ENCODE data around the gene SALL1. TPM values are rescaled to one million over a fixed set of nuclear protein-coding genes. Genes with fewer than 3 reads are reported as not detected.

SALL1 gene
- total and polyA plus RNA-seq, 2 of the 8 experiments (the other 6 are each of a cell fraction or from before 2014, with no cell fraction given): 33.7 to 56.8 TPM

DNA sequence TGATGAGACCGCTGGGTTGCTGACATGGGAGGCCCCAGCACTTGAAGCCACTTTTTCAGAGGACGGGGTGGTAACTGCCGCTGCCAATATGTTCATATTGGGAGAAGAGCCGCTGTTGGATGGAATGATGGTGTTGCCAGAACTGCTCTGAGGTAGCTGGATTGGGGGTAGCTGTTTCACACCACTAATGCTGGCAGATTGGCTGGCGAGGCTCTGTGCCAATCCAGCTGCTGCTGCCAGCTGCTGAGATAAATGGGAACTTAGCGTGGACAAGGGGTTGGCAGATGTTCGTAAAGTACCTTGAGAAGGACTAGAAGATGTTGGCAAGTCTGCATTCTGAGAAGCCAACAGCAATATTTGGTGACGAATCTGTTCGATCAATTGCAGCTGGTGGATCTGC, 10.0 kb downstream of the SALL1 start (continued):
- TF ChIP-seq, protein P1, sequence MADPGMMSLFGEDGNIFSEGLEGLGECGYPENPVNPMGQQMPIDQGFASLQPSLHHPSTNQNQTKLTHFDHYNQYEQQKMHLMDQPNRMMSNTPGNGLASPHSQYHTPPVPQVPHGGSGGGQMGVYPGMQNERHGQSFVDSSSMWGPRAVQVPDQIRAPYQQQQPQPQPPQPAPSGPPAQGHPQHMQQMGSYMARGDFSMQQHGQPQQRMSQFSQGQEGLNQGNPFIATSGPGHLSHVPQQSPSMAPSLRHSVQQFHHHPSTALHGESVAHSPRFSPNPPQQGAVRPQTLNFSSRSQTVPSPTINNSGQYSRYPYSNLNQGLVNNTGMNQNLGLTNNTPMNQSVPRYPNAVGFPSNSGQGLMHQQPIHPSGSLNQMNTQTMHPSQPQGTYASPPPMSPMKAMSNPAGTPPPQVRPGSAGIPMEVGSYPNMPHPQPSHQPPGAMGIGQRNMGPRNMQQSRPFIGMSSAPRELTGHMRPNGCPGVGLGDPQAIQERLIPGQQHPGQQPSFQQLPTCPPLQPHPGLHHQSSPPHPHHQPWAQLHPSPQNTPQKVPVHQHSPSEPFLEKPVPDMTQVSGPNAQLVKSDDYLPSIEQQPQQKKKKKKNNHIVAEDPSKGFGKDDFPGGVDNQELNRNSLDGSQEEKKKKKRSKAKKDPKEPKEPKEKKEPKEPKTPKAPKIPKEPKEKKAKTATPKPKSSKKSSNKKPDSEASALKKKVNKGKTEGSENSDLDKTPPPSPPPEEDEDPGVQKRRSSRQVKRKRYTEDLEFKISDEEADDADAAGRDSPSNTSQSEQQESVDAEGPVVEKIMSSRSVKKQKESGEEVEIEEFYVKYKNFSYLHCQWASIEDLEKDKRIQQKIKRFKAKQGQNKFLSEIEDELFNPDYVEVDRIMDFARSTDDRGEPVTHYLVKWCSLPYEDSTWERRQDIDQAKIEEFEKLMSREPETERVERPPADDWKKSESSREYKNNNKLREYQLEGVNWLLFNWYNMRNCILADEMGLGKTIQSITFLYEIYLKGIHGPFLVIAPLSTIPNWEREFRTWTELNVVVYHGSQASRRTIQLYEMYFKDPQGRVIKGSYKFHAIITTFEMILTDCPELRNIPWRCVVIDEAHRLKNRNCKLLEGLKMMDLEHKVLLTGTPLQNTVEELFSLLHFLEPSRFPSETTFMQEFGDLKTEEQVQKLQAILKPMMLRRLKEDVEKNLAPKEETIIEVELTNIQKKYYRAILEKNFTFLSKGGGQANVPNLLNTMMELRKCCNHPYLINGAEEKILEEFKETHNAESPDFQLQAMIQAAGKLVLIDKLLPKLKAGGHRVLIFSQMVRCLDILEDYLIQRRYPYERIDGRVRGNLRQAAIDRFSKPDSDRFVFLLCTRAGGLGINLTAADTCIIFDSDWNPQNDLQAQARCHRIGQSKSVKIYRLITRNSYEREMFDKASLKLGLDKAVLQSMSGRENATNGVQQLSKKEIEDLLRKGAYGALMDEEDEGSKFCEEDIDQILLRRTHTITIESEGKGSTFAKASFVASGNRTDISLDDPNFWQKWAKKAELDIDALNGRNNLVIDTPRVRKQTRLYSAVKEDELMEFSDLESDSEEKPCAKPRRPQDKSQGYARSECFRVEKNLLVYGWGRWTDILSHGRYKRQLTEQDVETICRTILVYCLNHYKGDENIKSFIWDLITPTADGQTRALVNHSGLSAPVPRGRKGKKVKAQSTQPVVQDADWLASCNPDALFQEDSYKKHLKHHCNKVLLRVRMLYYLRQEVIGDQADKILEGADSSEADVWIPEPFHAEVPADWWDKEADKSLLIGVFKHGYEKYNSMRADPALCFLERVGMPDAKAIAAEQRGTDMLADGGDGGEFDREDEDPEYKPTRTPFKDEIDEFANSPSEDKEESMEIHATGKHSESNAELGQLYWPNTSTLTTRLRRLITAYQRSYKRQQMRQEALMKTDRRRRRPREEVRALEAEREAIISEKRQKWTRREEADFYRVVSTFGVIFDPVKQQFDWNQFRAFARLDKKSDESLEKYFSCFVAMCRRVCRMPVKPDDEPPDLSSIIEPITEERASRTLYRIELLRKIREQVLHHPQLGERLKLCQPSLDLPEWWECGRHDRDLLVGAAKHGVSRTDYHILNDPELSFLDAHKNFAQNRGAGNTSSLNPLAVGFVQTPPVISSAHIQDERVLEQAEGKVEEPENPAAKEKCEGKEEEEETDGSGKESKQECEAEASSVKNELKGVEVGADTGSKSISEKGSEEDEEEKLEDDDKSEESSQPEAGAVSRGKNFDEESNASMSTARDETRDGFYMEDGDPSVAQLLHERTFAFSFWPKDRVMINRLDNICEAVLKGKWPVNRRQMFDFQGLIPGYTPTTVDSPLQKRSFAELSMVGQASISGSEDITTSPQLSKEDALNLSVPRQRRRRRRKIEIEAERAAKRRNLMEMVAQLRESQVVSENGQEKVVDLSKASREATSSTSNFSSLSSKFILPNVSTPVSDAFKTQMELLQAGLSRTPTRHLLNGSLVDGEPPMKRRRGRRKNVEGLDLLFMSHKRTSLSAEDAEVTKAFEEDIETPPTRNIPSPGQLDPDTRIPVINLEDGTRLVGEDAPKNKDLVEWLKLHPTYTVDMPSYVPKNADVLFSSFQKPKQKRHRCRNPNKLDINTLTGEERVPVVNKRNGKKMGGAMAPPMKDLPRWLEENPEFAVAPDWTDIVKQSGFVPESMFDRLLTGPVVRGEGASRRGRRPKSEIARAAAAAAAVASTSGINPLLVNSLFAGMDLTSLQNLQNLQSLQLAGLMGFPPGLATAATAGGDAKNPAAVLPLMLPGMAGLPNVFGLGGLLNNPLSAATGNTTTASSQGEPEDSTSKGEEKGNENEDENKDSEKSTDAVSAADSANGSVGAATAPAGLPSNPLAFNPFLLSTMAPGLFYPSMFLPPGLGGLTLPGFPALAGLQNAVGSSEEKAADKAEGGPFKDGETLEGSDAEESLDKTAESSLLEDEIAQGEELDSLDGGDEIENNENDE (IDR thresholded peaks at IDR 0.05; ENCODE audit: insufficient replicate concordance, low read length): no peak
- no peak for TF ChIP-seq EGR1 (IDR thresholded peaks at IDR 0.05; ENCODE audit: borderline replicate concordance, low read depth, low read length)
- no peak for TF ChIP-seq CHD1 (IDR thresholded peaks at IDR 0.05; ENCODE audit: low read depth, low read length)
- TF ChIP-seq MAFK (IDR thresholded peaks at IDR 0.05; ENCODE audit: low read depth, low read length): no peak

All from H1 (cell line).